ENCODE data around the gene PROCR. TPM values are rescaled to one million over a fixed set of nuclear protein-coding genes. Genes with fewer than 3 reads are reported as not detected.
A peak's percentile ranks its signal among the peaks of the same experiment; 100 is the strongest.

The PROCR gene
- total RNA-seq (2014; rRNA removed) (45.4 and 55.7 TPM in 2 replicates), Bru-seq, nascent RNA (percentile 55 among the genes with signal in this experiment), BruChase-seq, experiment 1, labeled RNA remaining after a 6-hour chase (percentile 66 among the genes with signal in this experiment), BruChase-seq, experiment 2, labeled RNA remaining after a 2-hour chase (percentile 44 among the genes with signal in this experiment)
- long read RNA-seq, transcript PROCR-201 (4 exons, 1,348 nt), result major isoform, 23 of 57 reads
- long read RNA-seq, partial matches to known transcripts, result 24 of 57 reads
- long read RNA-seq, other reads (novel, unspliced or antisense), result 10 of 57 reads

GRCh38 chr20:35171753-35172433 lies at the start of gene PROCR:
PROCR (plus strand) TSS chr20:35172072; CDS start chr20:35172155, 83 bp downstream.
- no peaks in the 10 kb centered on the region for H3K9me2 ChIP-seq (replicated peaks; ENCODE audit: low read length)
- peak within 1 kb of the TSS; percentile 89 for H3K4me2 ChIP-seq (ENCODE audit: low read length)
- H3K9ac ChIP-seq (ENCODE audit: low read length), result peak within 1 kb of the TSS; percentile 52
- H3K27me3 ChIP-seq (ENCODE audit: low read length), result no peaks in the 10 kb centered on the region
- no peak within 1 kb of the TSS for H3K27ac ChIP-seq (ENCODE audit: low read length)
- TSS peak; percentile 67 for BruUV-seq (replicated peaks)
- H3K9me3 ChIP-seq (ENCODE audit: low read length), result no peaks in the 10 kb centered on the region
- ATAC-seq (peak; percentile 97), DNase-seq (peak; percentile 97)
- H3K4me1 ChIP-seq (ENCODE audit: insufficient read depth, low read length), result peaks cover 19% of the 10 kb centered on the region
- H3F3A ChIP-seq (ENCODE audit: low read length, unreplicated experiment), result no peaks in the 10 kb centered on the region
- ChIA-PET POLR2A (ENCODE audit: unreplicated experiment) (no interaction called here), CTCF (no interaction called here)
- H3K79me2 ChIP-seq (ENCODE audit: low read length), result no peaks in the 10 kb centered on the region
- TF ChIP-seq EZH2phosphoT487 (IDR thresholded peaks at IDR 0.05; ENCODE audit: borderline replicate concordance, low read length) (no peak), CTCF (conservative IDR thresholded peaks at IDR 0.05; ENCODE audit: low read depth, low read length) (no peak), EZH2 (IDR thresholded peaks at IDR 0.05; ENCODE audit: low read length, unreplicated experiment) (no peak)
- H3K36me3 ChIP-seq (ENCODE audit: low read depth, low read length), result no peaks in the 10 kb centered on the region
- H3K4me3 ChIP-seq (ENCODE audit: low read length), result peak within 1 kb of the TSS; percentile 72
- H4K20me1 ChIP-seq (ENCODE audit: low read length), result no peaks in the 10 kb centered on the region
- H2AFZ ChIP-seq (ENCODE audit: low read length), result peak within 1 kb of the TSS; percentile 84
- intact Hi-C loops (cut with micrococcal nuclease), result loop anchor here (1.0 kb wide), 1 partner anchor 25 kb away; the partner anchor contains the start of gene EDEM2

- H3K27me3 ChIP-seq (ENCODE audit: low read length), result no peaks in the 10 kb centered on the region
- POLR2A ChIA-PET (ENCODE audit: unreplicated experiment), result no interaction called here
- DNase-seq (no peak), ATAC-seq (no peak)
- no peak overlapping the region for H3K4me2 ChIP-seq (ENCODE audit: low read length)
- no peaks in the 10 kb centered on the region for H4K20me1 ChIP-seq (ENCODE audit: low read length)
- H3K4me3 ChIP-seq (ENCODE audit: low read length), result no peak overlapping the region
- no peaks in the 10 kb centered on the region for H3K9me2 ChIP-seq (replicated peaks; ENCODE audit: low read length)
- H3F3A ChIP-seq (ENCODE audit: low read length, unreplicated experiment), result no peaks in the 10 kb centered on the region
- H3K27ac ChIP-seq (ENCODE audit: low read length), result no peak overlapping the region
- no peak overlapping the region for H3K9ac ChIP-seq (ENCODE audit: low read length)
- intact Hi-C loops (cut with micrococcal nuclease), result no loop called here
- no peaks in the 10 kb centered on the region for H3K79me2 ChIP-seq (ENCODE audit: low read length)
- no TSS peak for BruUV-seq (replicated peaks)
- CTCF ChIA-PET, result no interaction called here
- H2AFZ ChIP-seq (ENCODE audit: low read length), result no peak overlapping the region
- peaks cover 14% of the 10 kb centered on the region; the same call in 1 of the 2 replicates for H3K36me3 ChIP-seq (ENCODE audit: low read depth, low read length)
- TF ChIP-seq EZH2 (IDR thresholded peaks at IDR 0.05; ENCODE audit: low read length, unreplicated experiment) (no peak), CTCF (conservative IDR thresholded peaks at IDR 0.05; ENCODE audit: low read depth, low read length) (no peak), EZH2phosphoT487 (IDR thresholded peaks at IDR 0.05; ENCODE audit: borderline replicate concordance, low read length) (no peak)
- H3K4me1 ChIP-seq (ENCODE audit: insufficient read depth, low read length), result no peaks in the 10 kb centered on the region
- no peaks in the 10 kb centered on the region for H3K9me3 ChIP-seq (ENCODE audit: low read length)
Measured at GRCh38 chr20:35122756-35123405, 49.0 kb upstream of the PROCR start.
